Measurements from ENCODE around the gene NRIP2. TPM values are rescaled to one million over a fixed set of nuclear protein-coding genes. Genes with fewer than 3 reads are reported as not detected.

Gene NRIP2
- total and polyA plus RNA-seq, 2 experiments from 2014 or later: 0.95 TPM; not detected in 1

GRCh38 chr12:2792671-2793500 lies 41.9 kb downstream of the NRIP2 start:
- Histone ChIP-seq H3K27me3 (no peaks in the 10 kb centered on the region), H3K27ac (no peak overlapping the region), H3K4me1 (ENCODE audit: insufficient read depth) (peaks cover 8% of the 10 kb centered on the region), H3K79me2 (peaks cover 21% of the 10 kb centered on the region), H2AFZ (no peak overlapping the region), H3K4me3 (no peak overlapping the region), H3K4me2 (peak overlapping the region; percentile 99), H3K9me3 (ENCODE audit: low read depth) (no peaks in the 10 kb centered on the region), H4K20me1 (ENCODE audit: insufficient read depth, poor library complexity, severe bottlenecking) (peaks cover 20% of the 10 kb centered on the region), H3K9me2 (replicated peaks; ENCODE audit: insufficient read depth) (no peaks in the 10 kb centered on the region), H3K36me3 (replicated peaks; ENCODE audit: insufficient read depth, low read depth) (no peaks in the 10 kb centered on the region)
- 86% methylated on average over 25 of the region's 25 CpGs for WGBS (ENCODE audit: low lambda C conversion rate, missing lambda C conversion rate)
- no peak for DNase-seq (ENCODE audit: low spot score)
- no peak for TF ChIP-seq EZH2phosphoT487 (IDR thresholded peaks at IDR 0.05; ENCODE audit: low read depth, severe bottlenecking, unreplicated experiment)
- no peak for TF ChIP-seq EZH2 (IDR thresholded peaks at IDR 0.05; ENCODE audit: borderline replicate concordance)
- TF ChIP-seq CTCF (IDR thresholded peaks at IDR 0.05; ENCODE audit: poor library complexity): no peak

GRCh38 chr12:2791089-2791488 lies 43.7 kb downstream of the NRIP2 start:
- Histone ChIP-seq H2AFZ (no peak overlapping the region), H3K36me3 (replicated peaks; ENCODE audit: insufficient read depth, low read depth) (no peaks in the 10 kb centered on the region), H3K27ac (no peak overlapping the region), H3K4me1 (ENCODE audit: insufficient read depth) (peaks cover 4% of the 10 kb centered on the region), H3K9me2 (replicated peaks; ENCODE audit: insufficient read depth) (no peaks in the 10 kb centered on the region), H3K4me2 (no peak overlapping the region), H4K20me1 (ENCODE audit: insufficient read depth, poor library complexity, severe bottlenecking) (peaks cover 2% of the 10 kb centered on the region), H3K27me3 (no peaks in the 10 kb centered on the region), H3K79me2 (peaks cover 3% of the 10 kb centered on the region), H3K4me3 (no peak overlapping the region), H3K9me3 (ENCODE audit: low read depth) (no peaks in the 10 kb centered on the region)
- WGBS (ENCODE audit: low lambda C conversion rate, missing lambda C conversion rate): 78% methylated on average over 6 of the region's 6 CpGs
- no peak for DNase-seq (ENCODE audit: low spot score)
- TF ChIP-seq EZH2phosphoT487 (IDR thresholded peaks at IDR 0.05; ENCODE audit: low read depth, severe bottlenecking, unreplicated experiment) (no peak), EZH2 (IDR thresholded peaks at IDR 0.05; ENCODE audit: borderline replicate concordance) (no peak), CTCF (IDR thresholded peaks at IDR 0.05; ENCODE audit: poor library complexity) (no peak)

- no peaks in the 10 kb centered on the region for H3K36me3 ChIP-seq (replicated peaks; ENCODE audit: insufficient read depth, low read depth)
- peak overlapping the region; percentile 79 for H3K4me2 ChIP-seq
- peak overlapping the region; percentile 35 for H3K27ac ChIP-seq
- H3K9me3 ChIP-seq (ENCODE audit: low read depth): no peaks in the 10 kb centered on the region
- TF ChIP-seq EZH2 (IDR thresholded peaks at IDR 0.05; ENCODE audit: borderline replicate concordance) (no peak), CTCF (IDR thresholded peaks at IDR 0.05; ENCODE audit: poor library complexity) (no peak), EZH2phosphoT487 (IDR thresholded peaks at IDR 0.05; ENCODE audit: low read depth, severe bottlenecking, unreplicated experiment) (no peak)
- H3K9me2 ChIP-seq (replicated peaks; ENCODE audit: insufficient read depth): no peaks in the 10 kb centered on the region
- DNase-seq (ENCODE audit: low spot score): peak; percentile 31
- H3K27me3 ChIP-seq: peaks cover 4% of the 10 kb centered on the region
- no peaks in the 10 kb centered on the region for H3K79me2 ChIP-seq
- H2AFZ ChIP-seq: no peak overlapping the region
- WGBS (ENCODE audit: low lambda C conversion rate, missing lambda C conversion rate): 11% methylated on average over 5 of the region's 5 CpGs
- no peak overlapping the region for H3K4me3 ChIP-seq
- H3K4me1 ChIP-seq (ENCODE audit: insufficient read depth): peaks cover 7% of the 10 kb centered on the region
- H4K20me1 ChIP-seq (ENCODE audit: insufficient read depth, poor library complexity, severe bottlenecking): no peaks in the 10 kb centered on the region
These were observed 49.8 kb downstream of the NRIP2 start for GRCh38 chr12:2785017-2785416.
